ENCODE results near the gene ADGRB2.

Gene ADGRB2

DNA sequence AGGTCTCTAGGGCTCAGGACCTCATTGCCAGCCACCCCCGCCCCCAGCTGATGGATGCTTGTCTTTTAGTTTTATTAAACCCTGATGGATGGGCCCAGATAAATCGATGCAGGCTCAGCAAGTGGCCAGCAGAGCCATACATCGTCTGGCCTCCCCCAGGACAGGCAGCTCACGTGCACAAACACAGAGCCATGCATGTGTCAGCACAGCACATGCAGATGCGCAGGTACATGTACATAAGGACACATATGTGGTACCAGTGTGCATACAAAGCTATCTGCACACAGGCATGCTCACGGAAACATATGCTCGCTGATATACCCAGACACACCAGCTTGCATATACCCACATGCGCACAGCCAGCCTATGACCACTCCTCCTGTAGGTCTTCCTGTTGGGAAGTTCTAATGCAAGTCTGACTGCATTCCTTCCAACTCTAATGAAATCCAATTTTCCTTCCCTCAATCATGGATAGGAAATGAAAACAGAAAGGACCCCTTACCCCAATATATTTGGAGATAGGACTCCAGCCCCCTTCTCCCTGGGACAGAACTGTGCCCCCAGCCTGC lies 61.2 kb downstream of the ADGRB2 start:
- DNase-seq (ENCODE audit: low read depth) = no peak

DNA sequence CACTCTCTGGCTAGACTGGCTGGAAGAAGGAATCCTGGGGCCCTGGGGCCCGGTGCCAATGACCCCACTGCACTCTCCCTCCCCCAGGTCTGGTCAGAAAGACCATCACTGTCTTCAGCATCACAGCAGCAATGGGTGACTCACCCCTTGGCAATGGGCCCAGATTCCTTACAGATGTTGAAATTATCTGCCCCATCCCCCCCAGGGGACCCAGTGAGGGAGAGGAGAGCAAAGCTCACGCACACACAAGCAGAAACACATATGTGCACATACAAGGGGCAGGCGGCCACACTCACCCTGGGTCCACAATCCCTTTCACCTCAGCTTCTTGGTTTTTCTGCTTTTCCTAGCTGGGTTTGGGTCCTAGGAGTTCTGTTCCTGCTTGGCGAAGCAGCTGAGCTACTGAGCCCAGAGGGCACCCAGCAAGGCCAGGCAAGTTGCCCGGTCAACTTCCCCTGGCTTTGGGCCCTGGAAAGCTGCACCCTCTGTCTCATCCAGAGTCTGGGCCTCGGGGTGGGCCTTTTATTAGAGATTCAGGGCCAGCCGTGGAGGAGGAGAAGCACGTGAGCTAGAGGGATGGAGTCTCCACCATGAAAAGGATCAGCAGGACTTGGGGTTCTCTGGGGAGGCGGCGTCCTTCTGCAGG lies 62.9 kb downstream of the ADGRB2 start:
- no peak for DNase-seq (ENCODE audit: low read depth)

DNA sequence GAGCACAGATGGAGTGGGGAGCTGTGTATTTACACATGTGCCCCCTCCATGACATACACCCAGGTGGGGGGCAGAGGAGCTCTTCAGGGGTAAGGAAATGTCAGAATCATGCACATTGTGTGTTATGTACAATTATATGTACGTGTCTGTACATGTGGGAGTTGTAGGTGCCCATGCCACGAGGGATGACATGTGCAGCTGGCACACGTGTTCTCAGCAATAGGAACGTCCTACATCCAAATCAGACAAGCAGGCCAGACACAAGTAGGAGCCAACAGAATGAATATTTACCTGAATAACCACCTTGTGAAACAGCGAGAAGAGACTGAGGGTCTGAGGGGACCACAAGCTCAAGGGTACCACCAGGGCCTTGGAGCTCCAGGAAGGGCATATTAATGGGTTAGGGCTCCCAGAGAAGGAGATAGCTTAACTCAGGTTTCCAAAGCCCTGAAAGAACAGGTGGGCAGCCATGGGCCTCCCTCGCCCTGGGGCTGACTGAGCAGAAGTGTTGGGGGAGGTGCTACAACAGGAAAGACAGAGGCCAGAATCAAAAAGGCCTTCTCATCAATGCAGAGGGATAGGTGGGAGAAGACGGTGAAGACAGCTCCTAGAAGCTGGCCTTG lies 63.6 kb downstream of the ADGRB2 start:
- no peak for DNase-seq (ENCODE audit: low read depth)

DNA sequence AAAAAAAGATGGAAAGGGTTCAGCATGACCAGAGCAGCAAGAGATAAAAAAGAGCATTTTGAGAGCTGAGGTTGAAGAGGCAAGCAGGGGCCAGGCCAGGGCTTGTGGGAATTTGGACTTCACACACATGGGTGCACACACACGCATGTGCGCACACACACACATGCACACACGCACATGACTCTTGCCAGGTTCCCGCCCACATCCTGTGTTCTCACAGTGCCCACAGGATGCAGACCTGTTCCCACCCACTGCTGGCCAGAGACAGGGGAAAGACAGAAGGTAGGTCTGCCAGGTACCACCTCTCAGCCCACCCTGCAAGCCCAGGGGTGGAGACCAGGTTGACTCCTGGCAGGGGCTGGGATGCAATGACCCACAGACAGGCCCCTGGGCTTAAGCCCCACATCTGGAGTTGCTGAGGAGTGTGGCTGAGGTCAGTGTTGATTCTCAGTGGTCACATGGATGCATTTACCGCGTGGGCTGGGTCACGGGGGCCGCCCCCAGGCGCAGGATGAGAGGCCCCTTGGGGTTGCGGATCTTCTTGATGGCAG lies 64.7 kb downstream of the ADGRB2 start:
- no peak for DNase-seq (ENCODE audit: low read depth)

DNA sequence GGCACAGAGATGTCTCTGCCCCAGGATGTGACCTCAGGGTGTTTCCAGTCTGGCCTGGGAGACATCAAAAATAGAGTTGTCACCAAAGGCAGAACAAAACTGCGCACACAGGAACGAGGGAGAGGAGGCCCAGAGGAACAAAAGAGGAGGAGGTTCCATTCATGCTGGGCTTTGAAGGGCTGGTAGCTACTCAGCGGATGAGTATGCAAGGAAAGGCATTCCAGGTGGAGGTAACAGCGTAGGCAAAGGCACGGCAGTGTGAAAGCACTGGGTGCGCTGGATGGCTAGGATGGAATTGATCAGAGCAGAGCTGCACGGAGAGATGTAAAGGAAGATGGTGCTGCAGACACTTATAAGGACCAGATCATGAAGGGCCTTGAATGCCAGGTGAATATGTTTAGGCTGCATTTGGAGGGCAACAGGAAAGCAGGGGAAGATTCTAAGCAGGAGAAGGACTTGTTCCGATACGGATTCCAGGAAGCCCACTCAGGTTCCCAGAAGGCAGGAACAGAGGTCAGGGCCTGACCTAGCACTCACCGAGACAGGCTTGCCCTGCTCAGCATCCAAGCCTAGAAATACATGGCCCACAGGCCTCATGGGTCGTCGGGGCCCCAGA lies 66.7 kb downstream of the ADGRB2 start:
- no peak for DNase-seq (ENCODE audit: low read depth)

DNA sequence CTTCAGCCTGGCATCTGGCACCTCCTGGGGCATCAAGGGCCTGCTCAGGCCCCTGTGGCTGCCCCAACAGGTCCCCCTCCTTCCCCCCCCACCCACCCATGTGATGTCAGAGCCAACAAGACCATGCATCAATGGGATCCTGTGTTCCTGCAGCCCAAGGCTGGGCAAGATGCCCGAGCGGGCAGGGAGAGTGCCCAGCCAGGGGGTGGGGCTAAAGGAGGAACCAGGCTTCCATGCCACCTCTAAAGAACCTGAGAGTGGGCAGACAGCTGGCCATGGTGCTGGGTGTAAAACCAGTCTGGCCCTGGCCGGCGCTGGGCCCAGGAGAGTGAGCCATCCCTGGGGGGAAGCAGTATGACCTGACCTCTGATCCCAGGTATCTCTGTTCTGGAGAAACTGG lies 67.9 kb downstream of the ADGRB2 start:
- no peak for DNase-seq (ENCODE audit: low read depth)

DNA sequence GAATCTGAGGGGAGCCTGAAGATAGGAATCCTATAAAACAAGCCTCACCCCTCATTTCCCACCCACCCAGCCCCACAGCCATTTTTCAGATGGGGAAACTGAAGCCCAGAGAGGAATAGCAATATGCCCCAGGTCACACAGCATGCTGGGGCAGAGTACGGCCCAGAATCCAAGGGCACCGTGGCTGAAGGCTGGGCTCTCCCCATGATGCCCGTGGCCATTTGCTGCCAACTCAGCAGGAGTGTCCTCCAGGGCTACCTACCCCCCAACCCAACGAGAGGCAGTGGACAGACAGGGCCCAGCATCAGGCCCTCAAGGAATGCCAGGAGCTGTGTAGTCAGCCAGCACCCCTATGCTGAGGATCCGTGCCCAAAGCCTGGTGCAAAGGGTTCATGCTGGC lies 68.8 kb downstream of the ADGRB2 start:
- DNase-seq (ENCODE audit: low read depth) = no peak

DNA sequence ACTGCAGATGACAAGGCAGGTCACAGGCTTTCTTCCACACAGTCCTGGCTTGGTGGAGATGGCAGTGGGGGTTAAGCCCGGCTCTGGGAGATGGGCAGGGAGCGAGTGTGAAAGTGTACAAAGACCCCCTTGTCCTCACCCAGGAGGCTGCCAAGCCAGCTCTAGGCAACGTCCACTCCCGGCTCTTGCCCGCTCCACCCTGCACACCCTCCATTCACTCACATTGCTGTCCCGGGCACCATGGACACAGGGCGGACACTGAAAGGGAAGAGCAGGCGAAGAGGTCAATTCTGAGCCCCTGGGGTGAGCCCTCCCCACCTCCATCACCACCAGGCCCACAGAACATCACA lies 69.2 kb downstream of the ADGRB2 start:
- DNase-seq (ENCODE audit: low read depth) = no peak

DNA sequence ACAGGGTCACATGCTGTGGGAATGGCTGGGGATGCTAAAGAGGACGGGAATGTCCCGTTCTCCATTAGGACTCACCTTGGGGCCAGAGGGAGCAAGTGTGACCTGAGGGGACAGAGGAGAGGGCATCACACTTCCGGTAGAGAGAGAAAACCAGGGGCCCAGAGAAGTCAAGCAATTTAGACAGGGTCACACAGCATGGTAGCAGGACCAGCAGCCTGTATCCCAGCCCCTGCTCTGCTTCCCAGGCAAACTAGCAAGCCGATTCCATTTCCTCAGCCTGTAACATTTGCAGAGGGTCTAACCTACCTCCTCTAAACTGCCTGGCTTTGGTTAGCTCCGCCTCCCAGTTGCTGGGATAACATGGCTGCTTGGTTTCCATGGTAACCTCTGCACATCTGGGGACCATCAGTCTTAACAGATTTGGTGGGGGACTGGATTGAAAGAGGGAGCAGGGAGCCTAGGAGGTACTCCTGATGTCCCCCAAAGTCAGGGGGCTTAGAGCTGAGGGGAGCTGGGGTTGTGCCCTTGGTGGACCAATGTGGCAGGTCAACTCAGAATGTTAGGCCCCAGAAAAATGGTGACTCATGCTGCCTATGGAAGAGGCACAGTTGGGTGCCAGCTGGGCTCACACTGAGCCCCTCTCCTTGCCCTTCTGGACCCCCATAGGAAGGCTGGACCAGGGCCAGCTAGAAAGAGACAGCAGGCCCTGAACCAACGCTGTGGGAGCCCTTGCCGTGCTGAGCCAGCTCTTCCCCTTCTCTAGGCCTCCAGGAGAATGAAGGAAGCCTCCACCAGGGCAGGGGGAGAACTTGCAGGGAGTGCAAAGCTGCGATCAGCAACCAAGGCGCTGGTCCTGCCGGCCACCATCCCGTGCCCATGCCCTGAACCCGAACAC lies 69.8 kb downstream of the ADGRB2 start:
- no peak for DNase-seq (ENCODE audit: low read depth)

DNA sequence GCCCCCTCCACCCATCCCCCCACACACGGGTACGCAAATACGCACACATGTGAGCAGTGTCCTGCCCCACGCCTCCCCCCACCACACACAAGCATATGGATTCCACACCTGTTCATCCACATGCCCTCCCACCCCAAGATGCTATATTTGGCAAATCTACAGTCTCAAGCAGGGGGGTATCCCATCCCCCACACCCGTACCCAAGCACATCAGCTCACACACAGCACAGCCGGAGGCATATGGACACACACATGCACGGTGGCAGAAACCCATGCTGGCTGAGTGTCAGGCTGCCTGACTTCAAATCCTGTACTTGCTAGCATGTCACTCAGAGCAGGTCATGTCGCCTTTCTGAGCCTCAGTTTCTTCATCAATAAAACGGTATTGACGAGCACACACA lies 70.9 kb downstream of the ADGRB2 start:
- DNase-seq (ENCODE audit: low read depth) = no peak

DNA sequence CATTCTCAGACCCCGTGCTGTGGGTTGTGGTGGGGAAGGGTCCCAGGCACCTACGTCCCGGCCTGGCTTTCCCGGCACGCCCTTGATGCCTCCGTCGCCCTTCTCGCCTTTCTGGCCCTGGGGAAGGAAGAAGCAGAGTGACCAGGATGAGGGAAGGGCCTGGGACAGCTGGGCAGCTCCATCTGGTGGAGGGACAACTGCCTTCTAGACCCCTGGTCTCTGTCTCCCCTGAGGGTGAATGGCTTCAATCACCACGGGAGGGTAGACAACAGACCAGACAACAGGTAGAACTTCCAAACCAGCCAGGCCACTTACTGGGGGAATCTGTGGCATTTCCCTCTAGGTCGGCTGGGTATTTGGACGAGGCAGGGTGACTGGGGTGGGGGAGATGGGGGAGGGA lies 72.2 kb downstream of the ADGRB2 start:
- no peak for DNase-seq (ENCODE audit: low read depth)

DNA sequence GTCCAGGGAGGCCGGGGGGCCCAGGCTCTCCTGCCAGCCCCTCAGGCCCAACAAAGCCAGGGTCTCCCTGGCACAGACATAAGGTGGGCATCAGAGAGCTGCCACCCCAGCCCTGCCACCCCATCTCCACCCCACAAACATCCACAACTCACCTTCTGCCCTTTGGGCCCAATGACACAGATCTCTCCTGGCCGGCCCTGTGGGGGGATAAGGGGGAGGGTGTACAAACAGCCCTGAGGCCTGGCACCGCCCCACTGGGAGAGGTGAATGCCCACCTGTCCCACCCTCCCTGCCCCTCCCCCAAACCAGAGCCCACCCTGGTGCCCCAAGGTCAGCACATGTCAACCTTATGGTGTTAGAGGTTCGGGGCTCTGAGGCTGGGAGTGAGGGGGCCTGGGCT lies 72.7 kb downstream of the ADGRB2 start:
- no peak for DNase-seq (ENCODE audit: low read depth)

DNA sequence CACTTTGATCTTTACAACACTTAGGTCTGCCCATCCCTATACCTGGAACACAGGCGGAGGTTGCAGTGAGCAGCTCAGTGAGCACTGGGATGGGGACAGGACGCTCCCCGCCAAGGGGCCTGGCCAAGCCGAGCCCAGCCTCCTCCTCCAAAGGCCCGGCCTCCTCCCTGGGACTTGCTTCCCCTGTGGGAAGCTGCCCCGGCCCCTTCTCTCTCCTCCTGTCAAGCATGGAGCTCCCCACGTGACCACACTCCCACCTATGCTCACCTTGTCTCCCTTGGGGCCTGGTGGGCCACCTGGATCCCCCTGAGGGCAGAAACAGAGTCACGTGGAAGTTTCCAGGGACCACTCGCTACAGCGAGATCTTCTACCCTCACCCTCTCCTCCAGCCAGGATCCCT lies 73.2 kb downstream of the ADGRB2 start:
- no peak for DNase-seq (ENCODE audit: low read depth)

DNA sequence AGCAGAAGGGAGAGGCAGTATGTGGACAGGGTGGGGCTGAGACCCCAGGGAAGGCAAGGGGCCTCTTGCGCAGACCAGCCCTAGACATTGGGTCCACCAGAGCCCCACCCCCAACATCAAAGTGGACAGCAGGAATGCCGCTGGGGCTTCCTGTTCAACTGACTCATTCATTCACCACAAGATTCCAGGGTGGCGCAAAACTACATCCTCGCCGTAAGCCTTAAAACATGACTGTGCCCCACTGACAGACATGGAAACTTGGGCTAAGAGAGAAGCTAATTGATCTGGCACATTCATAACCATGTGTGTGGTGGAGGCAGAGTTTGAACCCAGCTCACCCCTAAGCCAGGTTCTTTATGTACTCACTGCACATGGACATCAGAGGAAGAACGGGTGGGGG lies 74.3 kb downstream of the ADGRB2 start:
- no peak for DNase-seq (ENCODE audit: low read depth)

DNA sequence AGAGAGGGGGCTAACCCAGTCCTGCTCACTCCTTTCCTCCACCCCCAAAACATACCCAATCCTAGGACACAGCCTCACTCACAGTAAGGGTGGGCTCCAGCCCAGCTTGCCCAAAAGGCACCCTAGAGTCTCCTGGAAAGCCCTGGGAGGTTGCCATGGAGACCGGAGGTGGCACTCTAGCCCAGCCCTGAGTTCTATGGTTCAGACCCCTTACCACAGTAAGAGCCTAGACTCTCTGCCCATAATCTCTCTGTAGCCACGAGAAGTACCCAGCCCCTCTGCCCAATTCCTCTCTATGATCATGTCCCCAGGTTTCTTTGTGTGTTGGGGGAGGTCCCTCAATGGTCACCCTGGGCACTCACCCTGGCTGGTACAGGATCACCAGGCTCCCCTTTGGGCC lies 74.8 kb downstream of the ADGRB2 start:
- no peak for DNase-seq (ENCODE audit: low read depth)

DNA sequence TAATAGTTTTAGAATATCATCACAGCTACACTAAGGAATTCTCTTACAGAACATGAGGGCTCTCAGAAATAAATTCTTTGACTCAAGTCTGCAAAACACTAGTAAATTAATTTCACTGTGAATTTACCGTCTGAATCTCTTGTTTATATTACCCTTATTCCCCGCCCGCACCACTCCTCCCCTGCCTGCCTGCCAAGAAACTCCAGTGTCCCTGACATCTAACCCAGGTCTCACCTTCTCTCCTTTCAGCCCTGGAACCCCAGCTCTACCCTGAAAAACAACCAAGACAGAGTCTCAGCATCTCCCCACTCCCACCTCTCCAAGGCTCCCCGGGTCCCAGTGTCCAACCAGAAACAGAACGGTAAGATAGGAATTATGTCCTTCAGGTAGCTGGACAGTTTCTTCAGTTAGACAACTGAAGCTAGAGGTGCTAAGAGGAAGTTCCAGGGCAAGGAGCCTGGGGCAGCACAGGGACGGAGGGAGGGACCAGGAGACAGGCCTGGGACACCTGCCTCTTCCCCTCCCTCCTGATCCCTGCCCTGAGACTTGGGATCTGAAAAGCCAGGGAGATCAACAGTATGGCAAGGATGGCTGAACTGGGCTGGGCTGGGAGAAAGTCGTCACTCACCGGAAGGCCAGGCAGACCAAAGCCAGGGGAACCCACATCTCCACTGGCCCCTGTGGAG lies 75.8 kb downstream of the ADGRB2 start:
- no peak for DNase-seq (ENCODE audit: low read depth)

DNA sequence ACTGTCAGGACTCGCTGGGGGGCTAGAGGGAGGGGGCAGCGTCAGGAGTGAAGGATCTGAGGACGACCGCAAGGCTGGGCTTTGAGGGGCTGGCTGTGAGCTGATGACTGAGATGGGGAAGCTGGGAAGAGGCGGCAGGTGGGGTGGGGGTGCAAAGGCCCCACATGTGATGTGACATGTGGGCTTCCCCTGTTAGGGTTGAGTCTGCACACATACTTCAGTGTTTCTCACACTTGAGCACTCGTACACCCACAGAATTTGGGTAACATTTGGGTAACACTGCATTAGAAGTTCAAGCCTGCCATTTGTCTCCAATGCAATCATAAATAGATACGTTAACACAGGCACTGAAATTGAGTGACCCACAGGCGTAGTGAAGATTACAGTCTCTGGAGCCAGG lies 76.5 kb downstream of the ADGRB2 start:
- no peak for DNase-seq (ENCODE audit: low read depth)

DNA sequence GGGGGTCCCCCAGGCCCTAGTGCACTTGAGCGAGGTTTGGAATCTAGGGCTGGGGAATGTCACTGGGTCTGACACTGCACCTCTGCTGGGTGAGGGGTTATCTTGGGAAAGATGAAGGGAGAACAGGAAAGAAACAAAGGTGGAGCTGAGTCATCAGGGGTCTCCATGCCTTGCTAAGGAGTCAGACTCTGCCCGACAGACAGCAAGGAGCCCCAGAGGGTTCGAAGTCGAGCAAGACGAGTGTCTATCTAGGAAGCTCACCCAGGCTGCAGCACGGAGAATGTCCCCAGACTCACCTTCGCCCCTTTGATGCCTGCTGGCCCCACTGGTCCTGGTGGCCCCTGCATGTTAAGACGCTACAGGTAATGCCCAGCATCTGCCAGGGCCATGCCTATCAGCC lies 78.3 kb downstream of the ADGRB2 start:
- DNase-seq (ENCODE audit: low read depth) = no peak

DNA sequence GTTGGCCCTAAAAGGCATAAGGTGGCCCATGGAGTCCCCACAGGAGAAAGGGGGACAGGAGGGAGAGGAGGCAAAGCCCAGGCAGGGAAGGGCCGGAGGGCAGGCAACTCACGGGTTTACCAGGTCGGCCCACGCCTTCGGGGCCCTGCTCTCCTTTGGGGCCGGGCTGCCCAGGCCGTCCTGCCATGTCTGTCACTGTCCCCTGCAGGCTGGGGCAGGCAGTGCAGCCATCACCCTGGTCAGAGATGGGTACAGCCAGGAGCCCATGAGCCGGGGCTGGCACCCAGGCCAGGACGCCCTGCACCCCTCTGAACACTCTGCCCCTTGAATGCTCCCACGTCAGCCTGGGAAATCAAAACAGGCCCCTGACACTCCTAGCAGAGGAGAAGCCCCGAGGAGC lies 80.1 kb downstream of the ADGRB2 start:
- no peak for DNase-seq (ENCODE audit: low read depth)

DNA sequence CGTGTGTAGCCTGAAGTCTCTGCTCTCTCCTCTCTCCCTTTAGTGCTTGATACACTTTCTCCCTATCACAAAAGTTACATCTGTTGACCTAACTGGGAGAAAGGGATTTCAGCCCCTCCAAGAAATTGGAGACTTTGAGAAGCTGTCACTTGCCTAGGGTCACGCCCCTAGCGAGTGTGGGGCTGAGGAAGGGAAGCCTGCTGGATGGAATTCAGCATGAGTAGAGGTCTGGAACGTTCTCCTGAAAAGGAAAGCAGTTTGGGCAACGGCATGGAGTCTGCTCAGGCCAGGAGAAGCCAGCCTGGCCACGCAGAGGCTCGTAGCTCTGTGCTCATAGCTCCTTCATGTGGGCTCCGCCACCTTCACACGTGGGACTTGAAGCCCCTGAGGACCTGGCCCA lies 82.7 kb downstream of the ADGRB2 start:
- DNase-seq (ENCODE audit: low read depth) = no peak

DNA sequence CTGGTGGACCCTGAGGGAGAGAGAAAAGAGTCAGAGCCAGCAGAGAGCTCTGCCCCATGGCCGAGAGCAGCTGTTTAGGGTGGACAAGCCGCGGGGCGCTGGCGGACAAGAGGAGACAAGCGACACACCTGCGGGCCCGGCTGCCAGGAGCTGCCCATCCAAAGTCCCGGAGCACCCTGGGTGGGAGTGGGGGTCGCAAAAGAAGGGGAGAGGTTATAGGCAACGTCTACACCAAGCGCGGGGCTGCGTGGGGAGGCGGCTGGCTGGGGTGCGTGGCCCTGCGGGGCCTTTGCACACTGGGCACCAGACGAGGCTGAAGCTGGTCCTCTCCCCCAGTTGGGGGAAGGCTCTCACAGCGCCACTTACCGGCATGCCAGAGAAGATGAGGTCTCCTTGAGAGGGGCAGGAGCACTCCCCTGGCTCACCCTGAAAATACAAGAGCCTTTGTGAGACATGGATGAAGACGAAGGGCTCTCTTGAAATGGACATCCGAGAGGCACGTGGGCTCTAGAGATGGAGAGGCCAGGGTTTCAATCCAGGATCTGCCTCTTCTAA lies 84.4 kb downstream of the ADGRB2 start:
- no peak for DNase-seq (ENCODE audit: low read depth)
